Left lung (tissue), 10 donors: ENCODE results near the gene MMD. TPM values are rescaled to one million over a fixed set of nuclear protein-coding genes. Genes with fewer than 3 reads are reported as not detected.

Experiments used
- ATAC-seq: fragments of 200-7000 bp; cut with Tn5 transposase; one replicate; pipeline ENCODE4 v1.9.1; 2020; ENCODE audit warnings: moderate library complexity
- DNase-seq, 4 donors: peaks; one replicate each; pipeline ENCODE4 v3.0.0-alpha.2; 2013 to 2020
- H3K27ac ChIP-seq, 2 donors: fragments of 200-600 bp; sonication (generic) in 1 of 2; one replicate each; pipeline versions ENCODE4 v1.5.0 to v1.8.0; 2020 to 2021
- H3K27me3 ChIP-seq, 2 donors: fragments of 200-600 bp; sonication (generic) in 1 of 2; one replicate each; pipeline versions ENCODE4 v1.5.0 to v1.8.0; 2020 to 2021
- H3K36me3 ChIP-seq, 2 donors: fragments of 200-600 bp; sonication (generic) in 1 of 2; one replicate each; pipeline versions ENCODE4 v1.5.0 to v1.8.0; 2020 to 2021
- H3K4me1 ChIP-seq, 2 donors: fragments of 200-600 bp; one replicate each; pipeline ENCODE4 v1.8.0; 2021
- H3K4me3 ChIP-seq, 2 donors: fragments of 200-600 bp; sonication (generic) in 1 of 2; one replicate each; pipeline versions ENCODE4 v1.5.0 to v1.8.0; 2020 to 2021; ENCODE audit warnings: mild to moderate bottlenecking in 1 of 2
- H3K9me3 ChIP-seq, 2 donors: fragments of 200-600 bp; sonication (generic) in 1 of 2; one replicate each; pipeline versions ENCODE4 v1.5.0 to v1.8.0; 2020 to 2021
- intact Hi-C, 2 donors: fragments of 100-400 bp; cut with DNase I; formaldehyde crosslinking; loops; one replicate each; pipeline versions ENCODE4 v1.11.2 to v1.14.2; 2022
- polyA plus RNA-seq, 6 donors: library from polyadenylated mRNA; unstranded; fragments of 120-200 nt; gene quantifications; one replicate each; pipeline ENCODE4 v1.2.1, GENCODE V29; 2013; ENCODE audit not compliant: insufficient read length in 6 of 6
- total RNA-seq, 2 donors: library from RNA; stranded (reverse); fragmentation: NEBNext Ultra II Directional; extraction: Animal tissue kit (Norgen Biotek cat#: 25700); gene quantifications; one replicate each; pipeline ENCODE4 v1.2.1, GENCODE V29; 2021
- TF ChIP-seq, protein P1 (sequence below), 2 donors: fragments of 200-600 bp; sonication (generic) in 1 of 2; IDR thresholded peaks; one replicate each; pipeline versions ENCODE4 v1.5.0 to v1.8.0; 2021; ENCODE audit warnings: antibody characterized with exemption in 2 of 2
- donor health status: DM: no; HTN: yes; CAD: no.
- donor health status: DM: no; HTN: no; CAD: no.

MMD gene
- total and polyA plus RNA-seq, 8 donors, result 19.0 to 29.7 (median 25.1) TPM

DNA sequence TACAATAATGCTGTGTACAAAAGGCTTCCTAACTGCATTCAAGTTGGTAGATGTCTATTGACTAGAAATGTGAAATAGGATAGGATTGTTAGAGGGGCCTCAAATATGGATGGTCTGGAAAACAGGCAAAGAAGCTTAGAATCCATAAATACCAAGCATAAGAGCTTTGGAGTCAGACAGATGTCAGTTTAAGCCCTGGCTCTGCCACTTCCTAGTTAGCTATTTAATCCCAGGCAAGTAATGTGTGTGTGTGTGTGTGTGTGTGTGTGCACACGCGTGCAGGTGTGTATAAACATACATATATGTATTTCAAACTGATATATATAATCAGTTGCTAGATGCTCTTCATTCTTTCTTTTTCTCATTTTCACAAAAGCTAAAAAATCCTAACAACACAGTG is 66.7 kb downstream of the MMD start:
- no peak overlapping the region for H3K4me3 ChIP-seq
- intact Hi-C loops, result no loop called here
- no peaks in the 10 kb centered on the region for H3K9me3 ChIP-seq
- H3K27ac ChIP-seq, result no peak overlapping the region
- H3K36me3 ChIP-seq, result no peaks in the 10 kb centered on the region
- TF ChIP-seq, protein P1, sequence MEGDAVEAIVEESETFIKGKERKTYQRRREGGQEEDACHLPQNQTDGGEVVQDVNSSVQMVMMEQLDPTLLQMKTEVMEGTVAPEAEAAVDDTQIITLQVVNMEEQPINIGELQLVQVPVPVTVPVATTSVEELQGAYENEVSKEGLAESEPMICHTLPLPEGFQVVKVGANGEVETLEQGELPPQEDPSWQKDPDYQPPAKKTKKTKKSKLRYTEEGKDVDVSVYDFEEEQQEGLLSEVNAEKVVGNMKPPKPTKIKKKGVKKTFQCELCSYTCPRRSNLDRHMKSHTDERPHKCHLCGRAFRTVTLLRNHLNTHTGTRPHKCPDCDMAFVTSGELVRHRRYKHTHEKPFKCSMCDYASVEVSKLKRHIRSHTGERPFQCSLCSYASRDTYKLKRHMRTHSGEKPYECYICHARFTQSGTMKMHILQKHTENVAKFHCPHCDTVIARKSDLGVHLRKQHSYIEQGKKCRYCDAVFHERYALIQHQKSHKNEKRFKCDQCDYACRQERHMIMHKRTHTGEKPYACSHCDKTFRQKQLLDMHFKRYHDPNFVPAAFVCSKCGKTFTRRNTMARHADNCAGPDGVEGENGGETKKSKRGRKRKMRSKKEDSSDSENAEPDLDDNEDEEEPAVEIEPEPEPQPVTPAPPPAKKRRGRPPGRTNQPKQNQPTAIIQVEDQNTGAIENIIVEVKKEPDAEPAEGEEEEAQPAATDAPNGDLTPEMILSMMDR (IDR thresholded peaks at IDR 0.05), result no peak
- DNase-seq, result no peak
- H3K4me1 ChIP-seq, result no peaks in the 10 kb centered on the region
- no peaks in the 10 kb centered on the region for H3K27me3 ChIP-seq
- ATAC-seq, result no peak

DNA sequence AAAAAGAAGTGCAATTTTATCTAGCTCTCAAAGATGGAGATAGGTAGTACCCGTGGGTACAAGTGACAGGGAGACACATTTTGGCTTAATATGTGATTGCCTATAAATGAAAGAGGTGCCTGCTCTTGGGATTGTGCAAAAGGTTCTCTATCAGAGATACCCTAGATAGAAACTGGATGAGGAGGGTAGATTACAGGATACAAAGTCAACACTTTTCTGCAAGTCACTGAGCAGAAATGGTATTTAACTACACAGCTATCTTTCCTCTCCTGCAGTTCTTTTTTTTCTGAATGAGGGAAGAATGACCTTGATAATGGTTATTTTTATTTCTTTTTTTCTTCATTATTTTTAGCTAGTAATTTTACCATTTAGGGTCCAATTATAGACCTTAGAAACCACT is 67.6 kb downstream of the MMD start:
- H3K9me3 ChIP-seq, result no peaks in the 10 kb centered on the region
- DNase-seq (no peak), ATAC-seq (no peak)
- no peaks in the 10 kb centered on the region for H3K27me3 ChIP-seq
- no peak overlapping the region for H3K27ac ChIP-seq
- H3K4me3 ChIP-seq, result no peak overlapping the region
- H3K36me3 ChIP-seq, result no peaks in the 10 kb centered on the region
- H3K4me1 ChIP-seq, result no peaks in the 10 kb centered on the region
- intact Hi-C loops, result no loop called here
- TF ChIP-seq, protein P1 (IDR thresholded peaks at IDR 0.05), result no peak

DNA sequence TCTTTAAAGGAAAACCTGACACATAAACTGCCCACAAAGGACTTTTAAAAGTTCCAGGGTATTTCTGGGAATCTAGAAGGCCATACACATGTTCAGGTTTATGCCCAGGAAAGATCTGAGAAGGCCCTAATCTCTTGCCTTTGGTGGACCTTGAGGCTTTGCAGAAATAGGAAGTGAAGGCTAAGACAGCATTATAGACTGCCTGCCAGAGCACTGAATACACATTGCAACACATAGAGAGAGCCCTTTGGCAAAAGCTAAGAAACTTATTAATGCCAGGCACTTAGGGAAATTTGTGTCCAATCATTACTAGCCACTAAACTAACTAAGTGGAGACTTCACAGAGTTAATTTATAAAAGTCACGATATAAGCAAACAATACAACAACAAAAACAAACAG is 70.4 kb downstream of the MMD start:
- Histone ChIP-seq H3K4me3 (no peak overlapping the region), H3K27ac (no peak overlapping the region), H3K27me3 (no peaks in the 10 kb centered on the region), H3K9me3 (no peaks in the 10 kb centered on the region), H3K36me3 (no peaks in the 10 kb centered on the region), H3K4me1 (no peaks in the 10 kb centered on the region)
- ATAC-seq (no peak), DNase-seq (no peak)
- intact Hi-C loops, result no loop called here
- TF ChIP-seq, protein P1 (IDR thresholded peaks at IDR 0.05), result no peak

DNA sequence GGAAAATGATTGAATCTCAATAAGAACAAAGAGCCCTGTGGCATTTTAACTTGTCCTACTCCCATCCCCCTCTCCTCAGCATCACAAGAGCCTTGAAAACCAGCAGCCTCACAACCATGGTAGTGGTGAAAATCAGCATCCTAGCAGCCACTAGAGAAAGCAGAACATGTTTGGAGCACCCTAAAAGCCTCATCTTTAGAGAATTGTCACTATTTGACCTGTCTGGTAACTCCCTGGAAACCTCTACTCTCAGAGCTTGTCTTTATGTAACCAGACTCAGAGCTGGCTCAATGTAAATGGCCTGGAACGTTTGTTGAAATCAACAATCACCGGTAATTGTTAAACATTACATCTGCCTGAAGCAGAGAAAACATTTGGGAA is 70.8 kb downstream of the MMD start:
- Histone ChIP-seq H3K4me3 (no peak overlapping the region), H3K27ac (no peak overlapping the region), H3K27me3 (no peaks in the 10 kb centered on the region), H3K4me1 (no peaks in the 10 kb centered on the region), H3K9me3 (no peaks in the 10 kb centered on the region), H3K36me3 (no peaks in the 10 kb centered on the region)
- intact Hi-C loops, result no loop called here
- TF ChIP-seq, protein P1 (IDR thresholded peaks at IDR 0.05), result no peak
- ATAC-seq (no peak), DNase-seq (no peak)

DNA sequence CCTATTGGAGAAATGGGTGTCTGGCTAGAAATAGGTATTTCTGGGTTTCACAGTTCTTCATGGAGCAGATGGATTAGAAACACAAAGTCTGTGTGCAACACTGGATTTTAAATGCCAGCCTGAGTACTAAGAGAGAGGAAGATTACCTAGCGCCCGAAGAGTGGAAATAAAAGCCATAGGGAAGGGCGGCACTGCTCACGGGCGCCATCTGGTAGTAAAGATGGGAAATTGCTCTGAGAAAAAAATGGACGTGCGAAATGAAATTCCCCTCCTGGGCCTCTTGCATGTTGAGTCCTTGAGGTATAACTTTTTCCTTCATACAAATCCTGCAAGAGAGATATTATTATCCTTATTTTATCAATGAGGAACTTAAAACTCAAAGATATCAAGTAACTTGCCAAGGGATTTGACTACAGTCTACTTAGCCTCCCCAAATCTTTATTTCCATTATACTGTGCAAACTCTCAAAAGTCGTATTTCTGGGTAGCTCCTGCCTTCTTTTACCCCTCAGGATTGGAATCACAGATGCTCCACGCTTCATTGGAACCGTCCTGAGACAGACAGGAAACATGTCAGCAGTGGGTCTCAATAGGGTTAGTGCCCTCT is 72.8 kb downstream of the MMD start:
- intact Hi-C loops, result loop anchor here in 1 of 2 donors (10.0 kb wide), 1 partner anchor 354 kb away; no protein-coding TSS in a partner anchor
- DNase-seq (peak in 2 of 4 donors; percentile 64 to 79), ATAC-seq (peak; percentile 95)
- no peak overlapping the region for H3K27ac ChIP-seq
- no peaks in the 10 kb centered on the region for H3K27me3 ChIP-seq
- H3K36me3 ChIP-seq, result no peaks in the 10 kb centered on the region
- TF ChIP-seq, protein P1 (IDR thresholded peaks at IDR 0.05), result peak; percentile 61 to 78
- H3K9me3 ChIP-seq, result no peaks in the 10 kb centered on the region
- H3K4me3 ChIP-seq, result no peak overlapping the region
- H3K4me1 ChIP-seq, result no peaks in the 10 kb centered on the region
